Cardiac septum (tissue), 1 donor: ENCODE measurements around the gene ANGPT4. TPM values are rescaled to one million over a fixed set of nuclear protein-coding genes. Genes with fewer than 3 reads are reported as not detected.
A peak's percentile ranks its signal among the peaks of the same experiment; 100 is the strongest.
"Not testable (repeated sequence)": the region's sequence is repeated elsewhere in the genome, so short reads cannot be mapped to it uniquely, and the experiment has no call there.

ENCODE experiments used
- DNase-seq: peaks from one replicate; pipeline ENCODE4 v3.0.0-alpha.2; 2020; ENCODE audit warnings: low spot score
- intact Hi-C: fragments of 100-400 bp; cut with DNase I; formaldehyde crosslinking; loops from one replicate; pipeline ENCODE4 v1.14.0; 2022
- total RNA-seq: library from RNA; stranded (reverse); fragmentation: NEBNext Ultra II Directional; extraction: Animal tissue kit (Norgen Biotek cat#: 25700); gene quantifications from one replicate; pipeline ENCODE4 v1.2.1, GENCODE V29; 2021
- donor health status: DM: no; HTN: no; CAD: no.

Gene ANGPT4
- total RNA-seq, 1 donor from 2014 or later: not detected

DNA sequence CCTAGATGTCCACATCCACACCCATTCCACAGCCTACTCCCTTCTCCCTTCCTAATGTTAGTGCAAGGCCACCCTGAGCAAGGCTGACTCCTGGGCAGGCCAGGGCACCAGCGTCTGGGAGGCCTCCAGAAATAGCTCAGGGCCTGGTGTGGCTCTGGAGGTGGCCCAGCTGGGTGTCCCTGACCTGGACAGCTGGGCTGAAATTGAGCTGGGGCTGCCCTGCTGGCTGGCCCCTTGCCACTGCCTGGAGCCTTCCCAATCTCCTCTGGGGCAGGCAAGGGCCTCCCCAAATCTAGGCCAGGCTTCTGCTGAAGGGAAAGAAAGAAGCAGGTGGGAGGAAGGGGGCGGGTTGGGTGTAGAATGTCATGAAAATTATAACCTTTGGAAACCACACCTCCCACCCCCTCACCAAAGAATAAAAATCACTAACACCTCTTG is 80.5 kb downstream of the ANGPT4 start:
- peak; percentile 87 for DNase-seq
- intact Hi-C loops: loop anchor here (10.0 kb wide), 1 partner anchor 289 kb away; no protein-coding TSS in a partner anchor

DNA sequence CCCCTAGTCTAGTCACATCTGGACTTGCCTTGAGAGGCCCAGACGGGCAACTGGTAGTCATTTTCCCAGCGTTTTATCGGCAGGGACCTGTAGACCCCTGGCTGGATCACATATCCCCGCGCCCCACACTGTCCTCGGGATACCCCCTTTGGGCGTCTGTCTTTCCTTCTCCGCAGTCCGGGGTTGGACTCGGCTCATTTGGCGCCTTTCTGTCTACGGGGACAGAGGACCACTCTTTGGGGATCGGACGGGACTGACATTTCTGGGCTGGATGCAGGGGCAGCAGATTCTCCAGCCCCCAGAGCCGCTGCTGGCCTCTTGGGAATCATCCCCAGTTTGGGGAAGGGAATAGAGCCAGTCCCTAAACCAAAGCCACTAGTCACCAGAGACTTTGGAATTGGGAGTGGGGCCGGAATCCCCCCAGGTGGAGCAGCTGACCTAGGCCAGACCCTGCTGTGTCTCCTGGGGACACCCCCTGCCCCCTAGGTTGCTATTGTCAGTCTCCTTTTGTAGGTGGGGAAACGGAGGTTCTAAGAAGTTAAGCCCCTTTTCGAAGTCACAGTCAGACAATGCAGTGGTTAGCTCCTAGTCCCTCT is 81.9 kb downstream of the ANGPT4 start:
- intact Hi-C loops: loop anchor here (10.0 kb wide), 1 partner anchor 291 kb away; no protein-coding TSS in a partner anchor
- DNase-seq: no peak

DNA sequence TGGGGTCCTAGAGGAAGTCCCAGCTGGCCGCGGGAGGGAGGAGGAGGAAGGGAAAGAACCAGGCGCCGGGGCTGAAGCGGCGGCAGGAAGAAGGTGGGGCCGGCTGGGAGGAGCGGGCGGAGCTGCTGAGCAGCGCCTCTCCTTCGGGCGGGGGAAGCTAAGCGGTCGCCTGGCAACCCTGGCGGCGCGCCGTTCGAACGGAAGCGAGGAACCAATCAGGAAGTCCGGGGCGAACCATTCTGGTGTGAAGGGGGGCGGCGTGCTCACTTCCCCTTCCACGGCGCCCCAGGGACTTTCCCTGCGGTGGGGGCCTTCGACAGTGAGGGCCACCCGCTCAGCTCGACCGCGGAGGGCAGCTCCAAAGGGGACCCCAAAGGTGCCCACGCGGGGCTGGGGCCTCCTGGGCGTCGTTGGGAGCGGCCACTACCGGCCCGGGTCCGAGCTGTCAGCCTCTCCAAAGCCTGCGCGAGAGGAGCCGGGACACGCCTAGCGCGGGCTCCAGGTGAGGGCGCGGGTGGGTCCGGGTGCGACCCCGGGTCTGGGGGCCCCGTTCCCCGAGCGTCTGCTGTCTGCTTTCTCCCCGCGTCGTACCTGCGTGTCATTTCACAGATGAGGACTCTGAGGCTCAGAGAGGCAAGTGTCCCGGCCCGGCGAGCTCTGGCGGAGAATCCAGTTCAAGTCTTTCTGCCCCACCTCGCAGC is 82.5 kb downstream of the ANGPT4 start, which contains the start of gene FAM110A:
FAM110A (plus strand) TSS at position 266 of the 701 bp plus-strand sequence. CDS start 11,090 bp downstream, outside the sequence.
- intact Hi-C loops: loop anchor here (10.0 kb wide), 1 partner anchor 291 kb away; no protein-coding TSS in a partner anchor
- peak; percentile 99 for DNase-seq

DNA sequence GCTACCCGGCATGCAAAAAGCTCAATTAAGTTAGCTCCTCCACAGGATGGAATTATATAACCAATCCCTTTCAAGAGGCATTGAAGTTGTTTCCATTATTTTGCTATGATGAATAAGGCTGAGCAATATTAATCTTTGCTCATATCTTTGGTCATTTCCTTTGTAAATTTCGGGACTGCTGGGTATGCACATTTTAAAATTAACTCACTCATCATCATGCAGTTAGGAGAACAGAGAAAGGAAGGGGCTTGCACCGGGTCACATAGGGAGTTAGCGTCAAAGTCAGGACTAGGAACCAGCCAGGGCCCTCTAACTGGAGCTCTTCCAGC is 83.0 kb downstream of the ANGPT4 start:
- DNase-seq: no peak
- intact Hi-C loops: loop anchor here (10.0 kb wide), 1 partner anchor 292 kb away; no protein-coding TSS in a partner anchor

DNA sequence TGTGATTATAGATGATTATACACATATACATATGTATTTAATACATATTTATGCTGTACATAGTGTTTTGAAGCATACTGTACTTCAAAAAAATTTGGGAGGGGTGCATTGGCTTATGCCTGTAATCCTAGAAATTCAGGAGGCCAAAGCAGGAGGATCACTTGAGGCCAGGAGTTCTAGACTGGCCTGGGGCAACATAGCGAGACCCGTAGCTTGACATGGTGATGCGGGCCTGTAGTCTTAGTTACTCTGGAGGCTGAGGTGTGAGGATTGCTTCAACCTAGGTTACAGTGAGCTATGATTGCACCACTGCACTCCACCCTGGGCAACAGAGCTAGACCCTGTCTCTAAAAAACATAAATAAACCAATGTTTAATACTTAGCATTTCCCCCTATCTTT is 84.2 kb downstream of the ANGPT4 start:
- intact Hi-C loops: loop anchor here (10.0 kb wide), 1 partner anchor 293 kb away; no protein-coding TSS in a partner anchor
- no peak for DNase-seq

DNA sequence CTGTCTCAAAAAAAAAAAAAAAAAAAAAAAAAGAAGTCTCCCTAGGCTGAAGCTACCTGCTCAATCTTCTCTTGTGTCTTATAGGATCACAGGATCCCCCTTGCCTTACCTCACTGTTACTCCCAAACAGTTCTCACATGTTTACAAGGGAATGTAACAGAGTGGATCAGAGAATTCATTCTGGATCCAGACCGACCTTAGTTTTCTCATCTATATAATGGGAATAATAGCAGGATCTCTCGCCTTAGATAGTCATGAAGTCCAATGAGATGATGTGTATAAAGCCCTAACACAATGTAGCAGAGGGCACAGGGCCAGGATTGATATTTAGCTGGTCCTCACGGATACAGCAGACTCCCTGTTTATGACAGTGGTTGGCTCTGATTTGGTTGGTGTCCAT is 84.9 kb downstream of the ANGPT4 start:
- DNase-seq: peak; percentile 3
- intact Hi-C loops: loop anchor here (10.0 kb wide), 1 partner anchor 294 kb away; no protein-coding TSS in a partner anchor

DNA sequence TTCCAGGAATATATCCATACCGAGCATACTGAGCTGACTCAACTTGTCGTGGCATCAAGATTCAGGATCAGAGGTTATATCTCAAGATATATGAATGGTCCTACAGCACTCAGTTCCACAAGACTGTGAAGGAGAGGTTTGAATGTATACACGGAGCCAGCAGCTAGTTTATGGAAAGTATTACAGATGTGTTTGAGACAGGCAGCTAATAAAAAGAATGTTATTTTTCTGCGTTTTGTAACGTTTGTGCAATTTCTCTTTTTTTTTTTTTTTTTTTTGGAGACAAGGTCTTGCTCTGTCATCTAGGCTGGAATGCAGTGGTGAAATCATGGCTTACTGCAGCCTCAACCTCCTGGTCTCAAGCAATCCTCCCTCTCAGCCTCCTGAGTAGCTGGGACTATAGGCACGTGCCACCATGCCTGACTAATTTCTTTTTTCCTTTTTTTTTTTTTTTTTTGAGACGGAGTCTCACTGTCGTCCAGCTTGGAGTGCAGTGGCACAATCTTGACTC is 86.1 kb downstream of the ANGPT4 start:
- DNase-seq: no peak
- intact Hi-C loops: loop anchor here (10.0 kb wide), 1 partner anchor 295 kb away; no protein-coding TSS in a partner anchor

DNA sequence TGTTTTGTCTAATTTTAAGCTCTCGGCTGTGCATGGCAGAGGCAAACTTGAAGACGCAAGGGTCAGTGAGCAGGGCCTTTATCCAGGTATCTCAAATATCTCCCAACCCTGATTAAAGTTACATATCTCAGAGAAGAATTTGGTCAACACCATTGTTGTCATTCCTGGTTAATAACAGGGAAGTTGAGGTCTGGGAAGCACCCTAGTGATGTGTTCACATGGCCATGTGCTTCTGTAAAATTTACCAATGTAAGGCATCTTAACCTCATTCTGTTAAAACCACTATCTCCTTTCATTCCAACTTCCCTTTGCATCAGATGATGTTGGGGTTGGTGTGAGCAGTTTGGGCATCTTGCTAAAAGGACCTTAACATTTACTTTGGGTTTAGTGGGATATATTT is 86.6 kb downstream of the ANGPT4 start:
- intact Hi-C loops: no loop called here
- DNase-seq: peak; percentile 12

DNA sequence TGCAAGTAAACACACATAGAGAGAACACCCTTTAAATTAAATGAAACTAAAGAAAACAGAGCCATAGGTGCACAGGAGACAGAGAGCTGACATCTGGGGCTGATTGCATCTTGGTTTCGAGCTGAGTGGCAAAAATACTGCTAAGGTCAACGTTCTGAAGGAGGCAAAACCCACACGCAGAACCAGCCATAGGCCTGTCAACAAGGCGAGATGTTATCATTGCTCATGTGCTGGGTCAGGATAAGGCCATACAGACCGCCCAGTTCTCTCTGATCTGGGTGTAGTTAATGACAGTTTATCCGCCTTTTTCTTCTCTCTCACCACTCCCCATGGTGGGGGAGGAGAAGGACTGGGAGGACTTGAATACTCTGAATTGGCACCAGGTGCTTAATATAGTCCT is 87.1 kb downstream of the ANGPT4 start:
- DNase-seq: peak; percentile 26
- intact Hi-C loops: no loop called here

DNA sequence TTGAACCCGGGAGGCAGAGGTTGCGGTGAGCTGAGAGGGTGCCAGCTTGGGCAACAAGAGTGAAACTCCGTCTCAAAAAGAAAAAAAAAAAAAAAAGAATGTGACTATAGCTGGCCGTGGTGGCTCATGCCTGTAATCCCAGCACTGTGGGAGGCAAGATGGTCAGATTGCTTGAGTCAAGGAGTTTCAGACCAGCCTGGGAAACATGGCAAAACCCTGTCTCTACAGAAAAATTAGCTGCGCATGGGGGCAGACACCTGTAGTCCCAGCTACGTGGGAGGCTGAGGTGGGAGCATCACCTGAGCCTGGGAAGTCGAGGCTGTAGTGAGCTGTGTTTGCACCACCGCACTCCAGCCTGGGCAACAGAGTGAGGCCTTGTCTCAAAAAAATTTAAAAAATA is 88.2 kb downstream of the ANGPT4 start:
- DNase-seq, intact Hi-C loops: not testable (repeated sequence)

DNA sequence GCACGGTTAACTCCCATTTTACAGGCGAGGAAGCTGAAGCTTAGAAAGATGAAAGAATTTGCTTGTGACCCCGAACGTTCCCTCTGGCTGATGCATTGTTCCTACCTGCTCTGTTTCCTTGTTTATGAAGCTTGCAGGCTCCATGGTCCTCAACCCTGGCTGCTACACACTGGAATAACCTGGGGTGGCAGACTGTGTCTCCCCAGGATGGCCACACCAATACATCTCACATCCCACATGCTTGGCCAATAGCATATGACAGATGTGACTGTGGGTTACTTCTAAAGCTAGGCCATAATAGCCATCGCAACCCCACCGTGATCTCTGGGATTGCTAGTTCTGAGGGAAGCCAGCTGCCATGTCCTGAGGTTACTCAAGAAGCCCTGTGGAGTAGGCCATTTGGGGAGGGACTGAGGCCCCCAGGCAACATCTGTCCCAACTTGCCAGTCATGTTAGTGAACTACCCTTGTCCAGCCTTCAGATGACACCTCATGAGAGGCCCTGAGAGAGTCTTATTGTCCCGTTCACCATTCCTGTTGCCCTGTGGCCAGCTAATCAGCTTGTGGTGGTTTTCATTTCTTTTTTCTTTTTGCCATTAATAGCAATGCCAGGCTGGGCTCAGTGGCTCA is 89.3 kb downstream of the ANGPT4 start:
- DNase-seq: no peak
- intact Hi-C loops: no loop called here

DNA sequence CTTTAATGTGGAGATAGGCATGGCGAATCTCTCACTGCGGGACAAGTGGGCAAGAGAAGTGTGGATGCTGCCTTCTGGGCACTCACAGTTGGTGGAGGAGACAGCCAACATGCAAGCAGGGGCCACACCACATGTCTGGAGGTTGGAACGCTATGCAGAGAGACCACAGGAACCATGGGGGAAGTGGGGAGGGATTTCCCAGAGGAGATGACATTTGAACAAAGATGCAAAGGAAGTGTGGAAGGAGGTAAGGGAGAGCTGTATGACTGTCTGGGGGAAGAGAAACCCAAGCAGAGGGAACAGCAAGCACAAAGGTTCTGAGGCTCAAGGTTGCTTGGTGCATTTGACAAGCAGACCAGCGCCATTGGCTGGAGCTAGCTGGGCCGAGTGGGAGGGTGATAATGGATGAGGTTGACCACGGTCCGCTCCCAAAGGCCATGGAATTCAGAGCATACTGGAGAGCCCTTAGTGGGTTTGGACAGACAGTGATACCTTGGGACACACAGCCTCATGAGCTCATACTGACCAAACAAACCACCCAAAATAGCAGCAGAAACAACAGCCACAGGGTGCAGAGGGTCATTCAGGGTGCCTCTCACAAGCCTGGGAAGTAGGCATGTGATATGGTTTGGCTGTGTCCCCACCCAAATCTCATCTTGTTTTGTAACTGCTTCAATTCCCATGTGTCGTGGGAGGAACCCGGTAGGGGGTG is 90.3 kb downstream of the ANGPT4 start:
- intact Hi-C loops: no loop called here
- no peak for DNase-seq

DNA sequence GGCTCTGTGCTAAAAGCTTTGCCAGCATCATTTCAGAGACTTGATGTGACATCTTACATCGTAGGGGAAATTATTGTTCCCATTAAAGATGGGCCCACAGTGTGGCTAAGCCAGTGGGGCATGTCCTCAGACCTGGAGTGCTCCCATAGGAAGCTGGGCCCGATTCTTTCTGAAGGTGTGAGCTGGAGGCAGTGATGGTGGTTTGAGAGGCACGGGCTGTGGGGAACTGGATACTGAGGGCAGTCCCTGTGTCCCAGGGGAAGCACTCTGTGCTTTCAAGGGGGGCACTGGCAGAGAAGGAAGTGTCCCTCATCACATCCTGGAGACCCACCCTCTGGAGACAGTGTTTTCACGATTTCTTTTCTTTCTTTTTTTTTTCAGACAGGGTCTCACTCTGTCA is 91.2 kb downstream of the ANGPT4 start:
- DNase-seq: no peak
- intact Hi-C loops: no loop called here

DNA sequence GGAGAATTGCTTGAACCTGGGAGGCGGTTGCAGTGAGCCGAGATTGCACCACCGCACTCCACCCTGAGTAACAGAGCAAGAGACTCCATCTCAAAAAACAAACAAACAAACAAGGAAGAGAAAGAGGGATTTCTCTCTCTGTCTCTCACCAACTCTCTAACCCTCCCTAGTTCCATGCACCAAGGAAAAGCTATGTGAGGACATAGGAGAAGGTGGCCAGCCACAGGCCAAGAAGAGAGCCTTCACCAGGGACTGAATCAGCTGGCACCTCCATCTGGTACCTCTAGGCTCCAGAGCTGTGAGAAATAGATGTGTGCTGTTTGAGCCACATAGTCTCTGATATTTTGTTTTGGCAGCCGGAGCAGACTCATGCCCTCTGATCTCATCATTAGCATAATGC is 91.6 kb downstream of the ANGPT4 start:
- DNase-seq: no peak
- intact Hi-C loops: no loop called here

DNA sequence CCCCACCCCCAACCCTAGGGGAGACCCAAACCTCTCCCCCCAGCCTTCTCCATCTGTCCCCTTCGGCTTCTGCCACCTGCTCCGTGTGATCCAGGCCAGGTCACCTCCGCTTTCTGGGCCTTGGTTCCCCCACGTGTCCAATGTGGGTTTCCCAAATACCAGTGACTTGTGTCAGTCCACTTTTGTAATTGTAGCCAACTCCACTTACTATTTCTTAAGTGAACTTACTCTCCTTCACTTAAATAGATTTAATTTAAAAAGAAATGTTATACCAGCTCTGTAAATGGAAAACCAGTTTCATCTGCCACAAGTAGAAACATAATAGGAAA is 92.6 kb downstream of the ANGPT4 start:
- DNase-seq: no peak
- intact Hi-C loops: no loop called here

DNA sequence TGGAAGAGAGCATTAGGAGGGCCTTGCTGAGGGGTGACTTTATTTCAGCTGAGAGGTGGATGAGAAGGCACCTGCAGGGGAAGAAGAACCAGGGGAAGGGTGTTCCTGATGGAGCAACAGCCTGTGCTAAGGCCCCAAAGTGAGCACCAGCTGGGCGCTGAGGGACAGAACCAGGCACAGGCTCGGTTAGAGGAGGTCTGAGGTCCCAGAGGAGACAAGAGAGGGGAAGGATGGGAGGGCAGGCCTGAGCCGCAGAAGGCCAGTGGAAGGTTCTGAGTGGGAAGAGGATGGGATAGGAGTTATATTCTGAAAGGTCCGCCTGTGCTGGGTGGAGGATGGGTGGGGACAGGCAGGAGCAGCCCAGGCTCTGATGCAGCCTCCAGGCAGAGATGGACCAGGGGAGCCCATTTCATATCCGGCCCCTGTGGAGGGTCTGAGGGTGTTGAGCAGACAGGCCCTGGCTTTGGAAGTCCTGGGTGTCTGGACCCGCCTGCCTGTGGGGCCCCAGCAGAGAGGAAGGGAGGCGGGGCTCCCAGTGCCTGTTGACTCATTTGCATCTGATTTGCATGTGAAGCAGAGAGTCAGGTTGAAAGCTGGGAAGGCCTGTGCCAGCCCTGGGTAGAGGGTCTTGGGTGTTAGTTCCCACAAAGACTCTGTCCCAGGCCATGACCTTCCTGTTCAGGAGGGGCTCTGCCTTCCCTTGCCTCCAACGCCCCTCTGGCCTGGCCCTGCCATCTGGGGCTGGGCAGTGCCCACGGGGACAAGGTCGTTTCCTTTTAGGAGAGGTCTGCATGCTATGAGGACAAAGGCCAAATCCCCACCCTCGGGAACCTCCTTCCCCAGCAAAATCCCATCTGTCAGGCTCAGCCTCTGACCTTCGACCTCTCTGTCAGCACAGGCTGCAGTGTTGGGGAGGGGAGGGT is 93.2 kb downstream of the ANGPT4 start:
- DNase-seq: no peak
- intact Hi-C loops: no loop called here

DNA sequence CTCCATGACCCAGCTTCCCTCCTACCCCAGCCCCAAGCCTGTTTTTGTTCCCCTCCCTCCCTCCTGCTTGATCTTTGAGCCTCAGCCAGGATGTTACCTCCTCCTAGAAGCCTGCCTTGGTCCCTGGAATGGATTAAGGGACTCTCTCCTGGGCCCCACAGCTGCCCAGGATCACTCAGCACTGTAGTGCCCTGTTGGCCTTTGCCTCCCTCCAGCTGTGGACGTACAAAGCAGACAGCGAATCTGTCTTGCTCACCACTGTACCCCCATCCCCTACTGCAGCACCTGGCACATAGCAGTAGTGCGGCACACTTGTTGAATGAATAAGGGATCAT is 94.4 kb downstream of the ANGPT4 start:
- intact Hi-C loops: no loop called here

DNA sequence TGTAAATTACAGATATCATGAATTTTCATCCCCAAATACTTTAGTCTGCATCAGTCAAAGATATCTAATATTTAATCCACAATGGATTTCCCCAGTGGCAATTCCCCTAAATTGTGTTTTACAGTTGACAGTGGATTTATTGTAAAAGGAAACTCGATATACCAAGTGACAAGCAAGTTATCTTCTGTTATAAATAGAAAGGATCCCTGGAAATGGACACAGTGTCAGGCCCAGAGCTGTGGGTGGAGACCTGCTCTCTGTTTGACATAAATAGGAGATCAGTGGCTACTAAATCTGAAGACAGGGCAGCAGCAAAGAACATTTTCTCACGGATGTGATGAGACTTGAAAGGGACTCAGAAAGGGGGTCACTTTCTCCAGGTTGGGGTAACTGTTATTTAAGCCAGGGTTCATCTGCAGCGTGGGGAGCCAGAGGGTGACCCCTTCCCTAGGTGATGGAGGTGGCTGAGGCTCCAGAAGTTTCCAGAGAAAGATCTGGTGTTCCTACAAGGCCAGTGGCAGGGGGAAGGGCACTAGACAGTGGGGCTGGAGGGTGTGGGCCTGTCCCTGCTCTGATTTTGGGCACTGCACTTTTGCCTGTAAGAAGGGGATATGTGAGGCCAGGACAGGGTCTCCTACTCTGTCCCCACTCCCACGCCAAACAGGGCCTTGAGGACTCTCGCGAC is 94.9 kb downstream of the ANGPT4 start:
- intact Hi-C loops: no loop called here
- DNase-seq: no peak

More for the DNA sequence above, 94.4 kb downstream of the ANGPT4 start:
- DNase-seq: no peak
